A673 (cell line): ENCODE results near the gene MRPL2. TPM values are rescaled to one million over a fixed set of nuclear protein-coding genes. Genes with fewer than 3 reads are reported as not detected.

Experiments used
- BruUV-seq: library from RNA; stranded (reverse); fragments of 400-500 nt; replicated peaks from 2 replicates; lab custom pipeline; 2021; lab: Mats Ljungman, UMichigan
- CTCF ChIA-PET: fragments of 300-600 bp; sonication (Branson Sonifier 250); formaldehyde crosslinking; loops from one replicate; lab custom pipeline; 2022; ENCODE audit warnings: antibody characterized with exemption; lab: Charles Lee
- POLR2A ChIA-PET: fragments of 300-600 bp; sonication (Branson Sonifier 250); formaldehyde crosslinking; loops from one replicate; lab custom pipeline; 2022; ENCODE audit warnings: antibody characterized with exemption; ENCODE audit not compliant: low non-redundant PET; lab: Charles Lee
- DNase-seq: peaks from one replicate; pipeline ENCODE4 v3.0.0-alpha.2; 2015; ENCODE audit warnings: low spot score
- H3K27ac ChIP-seq: fragments of 200-600 bp; sonication (generic); 2 replicates; pipeline ENCODE4 v1.5.1; 2016; ENCODE audit warnings: mixed run types, low read depth, mild to moderate bottlenecking, mixed read lengths, antibody characterized with exemption, low read length; ENCODE audit not compliant: poor library complexity, severe bottlenecking
- H3K27me3 ChIP-seq: fragments of 200-600 bp; sonication (generic); replicated peaks from 2 replicates; pipeline ENCODE4 v1.6.1; 2017; ENCODE audit warnings: mixed run types, low read depth, mild to moderate bottlenecking, mixed read lengths, antibody characterized with exemption, low read length; ENCODE audit not compliant: insufficient read depth, poor library complexity
- H3K36me3 ChIP-seq: fragments of 200-600 bp; sonication (generic); 2 replicates; pipeline ENCODE4 v1.6.1; 2016; ENCODE audit warnings: mixed run types, mild to moderate bottlenecking, mixed read lengths, antibody characterized with exemption, low read length; ENCODE audit not compliant: insufficient read depth, poor library complexity, severe bottlenecking
- H3K4me1 ChIP-seq: fragments of 200-600 bp; sonication (generic); 2 replicates; pipeline ENCODE4 v1.6.1; 2017; ENCODE audit warnings: mixed run types, mild to moderate bottlenecking, mixed read lengths, antibody characterized with exemption, low read length; ENCODE audit not compliant: insufficient read depth, poor library complexity, severe bottlenecking
- H3K4me3 ChIP-seq: fragments of 200-600 bp; sonication (generic); 2 replicates; pipeline ENCODE4 v1.5.1; 2016; ENCODE audit warnings: low read depth, mixed run types, mild to moderate bottlenecking, mixed read lengths, low read length; ENCODE audit not compliant: poor library complexity, severe bottlenecking
- H3K9me3 ChIP-seq: fragments of 200-600 bp; sonication (generic); 2 replicates; pipeline ENCODE4 v1.6.1; 2016; ENCODE audit warnings: mixed run types, low read depth, mild to moderate bottlenecking, mixed read lengths, antibody characterized with exemption, low read length; ENCODE audit not compliant: poor library complexity, severe bottlenecking
- EZH2 ChIP-seq: fragments of 200-600 bp; sonication (generic); IDR thresholded peaks from 2 replicates; pipeline ENCODE4 v1.6.1; 2017; ENCODE audit warnings: borderline replicate concordance, low read depth, mild to moderate bottlenecking, mixed read lengths, antibody characterized with exemption, low read length; ENCODE audit not compliant: poor library complexity, severe bottlenecking
- intact Hi-C: fragments of 100-400 bp; cut with micrococcal nuclease; formaldehyde crosslinking; loops from one replicate; pipeline ENCODE4 v1.10.0; 2022; ENCODE audit not compliant: unreplicated experiment
- total RNA-seq: library from RNA; stranded (reverse); gene quantifications from 2 replicates; pipeline ENCODE4 v1.2.3, GENCODE V29; 2021
- TF ChIP-seq, protein P1 (sequence below): fragments of 300-800, 200-600 bp; sonication (generic); conservative IDR thresholded peaks from 2 replicates; pipeline ENCODE4 v1.5.1; 2017; ENCODE audit warnings: low read depth, mild to moderate bottlenecking, antibody characterized with exemption, low read length, moderate library complexity, mixed read lengths

The MRPL2 gene
- total RNA-seq, 1 experiment from 2014 or later = 95.8 TPM

DNA sequence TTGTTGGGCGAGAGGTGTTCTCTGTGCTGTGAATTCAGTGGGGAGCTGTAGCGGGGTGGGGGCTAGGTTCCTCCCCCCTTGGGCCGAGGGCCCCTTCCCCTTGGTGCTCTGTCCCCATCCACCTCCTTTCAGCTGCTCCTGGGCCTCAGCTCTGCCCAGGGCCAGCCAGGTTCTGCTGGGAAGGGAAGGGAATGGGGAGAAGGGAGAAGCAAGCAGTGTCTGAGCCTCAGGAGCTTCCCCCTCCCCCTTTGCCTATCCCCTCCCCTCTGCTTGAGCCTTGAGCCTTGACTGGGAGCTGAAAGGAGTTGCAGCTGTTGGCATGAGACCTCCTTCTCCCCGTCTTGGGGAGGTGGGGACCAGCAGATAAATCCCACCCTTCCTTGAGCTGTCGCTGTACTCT, 38.4 kb downstream of the MRPL2 start:
- BruUV-seq = no TSS peak
- Histone ChIP-seq H3K4me1 (peaks cover 15% of the 10 kb centered on the region), H3K36me3 (peaks cover 49% of the 10 kb centered on the region), H3K9me3 (no peaks in the 10 kb centered on the region), H3K27ac (peak overlapping the region; percentile 76), H3K4me3 (peak overlapping the region; percentile 93), H3K27me3 (no peaks in the 10 kb centered on the region)
- ChIA-PET CTCF (no interaction called here), POLR2A (interaction anchor here (0.6 to 0.7 kb wide), 3 partner anchors 42 to 1331 kb away, joined by 3 to 9 read pairs (median 7); partner anchors contain the start of gene PEX6)
- TF ChIP-seq, protein P1, sequence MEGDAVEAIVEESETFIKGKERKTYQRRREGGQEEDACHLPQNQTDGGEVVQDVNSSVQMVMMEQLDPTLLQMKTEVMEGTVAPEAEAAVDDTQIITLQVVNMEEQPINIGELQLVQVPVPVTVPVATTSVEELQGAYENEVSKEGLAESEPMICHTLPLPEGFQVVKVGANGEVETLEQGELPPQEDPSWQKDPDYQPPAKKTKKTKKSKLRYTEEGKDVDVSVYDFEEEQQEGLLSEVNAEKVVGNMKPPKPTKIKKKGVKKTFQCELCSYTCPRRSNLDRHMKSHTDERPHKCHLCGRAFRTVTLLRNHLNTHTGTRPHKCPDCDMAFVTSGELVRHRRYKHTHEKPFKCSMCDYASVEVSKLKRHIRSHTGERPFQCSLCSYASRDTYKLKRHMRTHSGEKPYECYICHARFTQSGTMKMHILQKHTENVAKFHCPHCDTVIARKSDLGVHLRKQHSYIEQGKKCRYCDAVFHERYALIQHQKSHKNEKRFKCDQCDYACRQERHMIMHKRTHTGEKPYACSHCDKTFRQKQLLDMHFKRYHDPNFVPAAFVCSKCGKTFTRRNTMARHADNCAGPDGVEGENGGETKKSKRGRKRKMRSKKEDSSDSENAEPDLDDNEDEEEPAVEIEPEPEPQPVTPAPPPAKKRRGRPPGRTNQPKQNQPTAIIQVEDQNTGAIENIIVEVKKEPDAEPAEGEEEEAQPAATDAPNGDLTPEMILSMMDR = no peak
- TF ChIP-seq EZH2 = no peak
- intact Hi-C loops = no loop called here
- DNase-seq = peak; percentile 56

DNA sequence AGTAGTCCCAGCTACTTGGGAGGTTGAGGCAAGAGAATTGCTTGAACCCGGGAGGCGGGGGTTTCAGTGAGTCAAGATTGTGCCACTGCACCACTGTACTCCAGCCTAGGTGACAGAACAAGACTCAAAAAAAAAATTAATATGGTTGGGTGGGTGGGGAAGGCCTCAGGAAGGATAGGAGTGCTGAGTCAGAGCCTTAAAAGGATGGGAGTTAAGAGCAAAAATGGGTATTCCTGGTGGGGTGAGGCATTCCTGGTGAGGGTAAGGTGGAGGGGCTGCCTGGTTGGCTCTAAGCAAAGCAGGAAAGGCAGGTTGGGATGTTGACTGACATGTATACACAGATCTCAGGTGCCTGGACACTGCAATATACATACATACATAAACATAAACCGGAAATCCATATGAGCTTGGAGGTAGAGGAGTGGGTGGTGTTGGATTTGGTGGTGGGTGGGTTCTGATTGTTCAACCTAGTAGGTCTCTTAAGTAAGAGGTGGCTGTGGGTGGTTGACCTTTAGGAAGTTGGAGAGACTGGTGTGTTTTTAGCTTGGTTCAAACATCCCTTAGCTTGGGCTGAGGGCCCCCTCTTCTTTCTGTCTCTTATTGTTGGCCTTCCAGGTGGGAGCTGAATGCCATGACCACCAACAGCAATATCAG, 39.1 kb downstream of the MRPL2 start:
- H3K9me3 ChIP-seq = no peaks in the 10 kb centered on the region
- intact Hi-C loops = no loop called here
- BruUV-seq = no TSS peak
- no peak for TF ChIP-seq EZH2
- TF ChIP-seq, protein P1 = no peak
- peak overlapping the region; percentile 76 for H3K27ac ChIP-seq
- H3K36me3 ChIP-seq = peaks cover 45% of the 10 kb centered on the region
- ChIA-PET POLR2A (interaction anchor here (0.6 kb wide), 1 partner anchor 20 kb away, joined by 4 read pairs; no protein-coding TSS in a partner anchor), CTCF (no interaction called here)
- peaks cover 15% of the 10 kb centered on the region for H3K4me1 ChIP-seq
- no peak for DNase-seq
- H3K27me3 ChIP-seq = no peaks in the 10 kb centered on the region
- no peak overlapping the region for H3K4me3 ChIP-seq

DNA sequence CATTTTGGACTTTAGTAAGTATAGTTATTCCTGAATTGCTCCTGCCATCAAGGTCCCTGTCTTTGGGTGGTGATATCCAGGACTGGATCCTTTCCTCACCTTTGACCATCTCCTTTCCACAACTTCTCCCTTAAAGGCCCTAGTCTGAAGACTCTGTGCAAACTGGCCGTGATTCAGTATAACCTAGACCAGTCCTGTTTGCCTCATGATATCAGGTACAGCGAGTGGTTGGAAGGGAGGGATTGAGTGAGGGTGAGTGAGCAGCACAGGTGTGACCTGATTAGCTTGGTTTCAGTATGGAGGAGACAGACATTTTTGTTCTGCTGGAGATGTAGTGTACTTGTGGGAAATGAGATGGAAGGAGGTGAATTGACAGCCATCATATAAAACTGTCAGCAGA, 40.1 kb downstream of the MRPL2 start:
- no peaks in the 10 kb centered on the region for H3K27me3 ChIP-seq
- H3K27ac ChIP-seq = no peak overlapping the region
- peaks cover 35% of the 10 kb centered on the region for H3K36me3 ChIP-seq
- no peak overlapping the region for H3K4me3 ChIP-seq
- TF ChIP-seq EZH2 = no peak
- TF ChIP-seq, protein P1 = no peak
- intact Hi-C loops = no loop called here
- no TSS peak for BruUV-seq
- no peaks in the 10 kb centered on the region for H3K9me3 ChIP-seq
- ChIA-PET POLR2A (no interaction called here), CTCF (no interaction called here)
- no peak for DNase-seq
- peaks cover 15% of the 10 kb centered on the region for H3K4me1 ChIP-seq
